IPS-NIHi11 (cell line): ENCODE data around the gene TPD52L1.

ENCODE experiments used
- DNase-seq: peaks from one replicate; pipeline ENCODE4 v3.0.0; 2012; ENCODE audit warnings: mixed read lengths, low spot score

The TPD52L1 gene

DNA sequence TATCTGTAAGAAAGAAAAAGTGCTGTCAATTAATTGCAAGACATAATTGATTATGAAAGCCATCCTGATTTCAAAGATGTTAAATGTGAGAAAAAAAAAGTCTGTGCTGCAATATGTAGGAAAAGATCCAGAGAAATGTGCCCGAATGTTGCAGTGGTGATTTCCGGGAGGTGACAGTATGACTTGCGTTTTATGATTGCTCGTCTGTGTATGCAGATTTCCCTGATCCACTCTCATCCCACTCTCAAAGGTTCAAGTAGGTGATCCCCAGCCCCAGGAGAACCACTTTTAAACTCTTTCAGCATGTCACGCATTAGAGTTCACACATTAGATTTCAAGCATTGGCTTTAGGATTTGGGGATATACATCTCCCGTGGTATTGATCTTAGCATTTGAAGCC, 57.8 kb downstream of the TPD52L1 start:
- DNase-seq = no peak

DNA sequence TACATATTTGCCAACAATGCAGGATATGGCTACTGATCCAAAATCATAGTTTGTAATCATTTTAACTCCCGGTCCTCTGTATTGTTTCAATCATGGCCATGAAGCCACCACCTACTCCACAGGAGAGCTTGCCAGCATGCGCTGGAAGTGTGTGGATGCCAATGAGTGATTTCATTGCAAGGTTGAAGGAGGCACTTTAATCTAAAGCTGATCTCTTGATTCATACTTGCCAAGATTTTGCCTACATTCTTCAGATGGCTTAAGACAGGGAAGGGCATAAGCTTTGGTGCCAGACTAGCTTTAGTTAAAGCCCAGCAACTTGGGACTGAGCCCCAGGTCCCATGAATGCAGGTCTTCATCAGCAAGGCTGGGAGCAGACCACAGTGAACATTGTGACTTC, 58.8 kb downstream of the TPD52L1 start:
- peak; percentile 18 for DNase-seq

DNA sequence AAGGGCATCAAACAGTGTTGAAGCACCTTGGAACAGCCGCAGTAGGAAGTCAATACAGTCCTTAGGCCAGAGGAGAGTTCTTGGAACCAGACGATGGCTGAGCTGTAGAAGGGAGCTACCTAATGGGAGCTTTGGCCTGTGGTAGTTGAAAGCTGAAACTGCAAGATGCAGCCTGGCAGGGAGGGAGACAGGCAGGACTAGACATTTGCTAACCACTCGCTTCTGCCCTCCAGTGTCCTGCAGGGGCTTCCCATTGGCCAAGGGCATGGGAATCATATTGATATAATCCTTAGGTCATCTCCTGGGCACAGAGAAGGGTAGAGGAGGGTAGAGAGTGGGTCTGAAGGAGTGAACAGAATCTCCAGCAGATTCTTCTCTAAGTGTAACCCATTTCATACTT, 60.4 kb downstream of the TPD52L1 start:
- no peak for DNase-seq

DNA sequence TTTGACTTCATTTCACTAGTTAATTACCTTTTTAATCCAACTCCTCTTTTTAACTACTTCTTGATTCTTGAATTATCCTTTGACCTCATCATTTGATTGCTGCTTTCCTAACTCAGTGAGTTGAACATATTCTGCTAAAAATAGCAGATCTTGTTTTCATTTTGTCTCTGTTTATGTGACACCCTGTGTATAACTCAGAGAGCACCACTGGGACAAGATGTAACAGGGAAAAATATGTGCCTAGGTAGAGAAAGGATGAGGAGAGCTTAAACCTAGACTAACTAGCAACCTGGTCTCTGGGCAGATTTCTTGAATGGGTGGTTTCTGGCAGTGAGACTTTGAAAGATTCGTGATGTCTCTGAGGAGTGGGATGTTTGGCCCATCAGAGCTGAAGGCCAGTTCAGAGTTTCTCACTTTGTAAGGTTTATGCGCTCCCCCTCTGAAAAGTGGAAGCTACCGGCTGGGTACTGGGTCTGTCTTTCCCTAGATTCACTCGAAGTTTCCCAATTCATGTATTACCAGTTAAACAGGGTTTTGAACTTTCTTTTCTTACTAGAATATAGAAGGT, 61.8 kb downstream of the TPD52L1 start:
- DNase-seq = no peak

DNA sequence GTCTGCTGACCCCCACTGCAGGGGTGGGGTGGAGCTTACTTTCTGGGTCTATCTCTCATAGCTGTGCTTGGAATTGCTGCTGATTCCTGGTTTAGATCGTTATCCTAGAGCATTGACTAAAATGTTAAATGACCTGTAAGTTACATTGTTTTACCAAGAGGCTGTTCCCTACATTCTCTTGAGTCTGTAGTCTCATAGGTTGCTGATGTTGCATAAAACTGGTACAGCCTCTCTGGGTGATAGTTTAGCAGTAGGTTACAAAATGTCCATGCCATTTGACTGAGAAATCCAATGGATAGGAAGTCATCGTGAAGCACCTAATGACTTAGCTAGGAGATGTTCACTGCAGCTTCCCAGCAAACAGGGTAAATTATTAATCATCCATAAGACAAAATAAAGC, 62.4 kb downstream of the TPD52L1 start:
- DNase-seq = no peak

DNA sequence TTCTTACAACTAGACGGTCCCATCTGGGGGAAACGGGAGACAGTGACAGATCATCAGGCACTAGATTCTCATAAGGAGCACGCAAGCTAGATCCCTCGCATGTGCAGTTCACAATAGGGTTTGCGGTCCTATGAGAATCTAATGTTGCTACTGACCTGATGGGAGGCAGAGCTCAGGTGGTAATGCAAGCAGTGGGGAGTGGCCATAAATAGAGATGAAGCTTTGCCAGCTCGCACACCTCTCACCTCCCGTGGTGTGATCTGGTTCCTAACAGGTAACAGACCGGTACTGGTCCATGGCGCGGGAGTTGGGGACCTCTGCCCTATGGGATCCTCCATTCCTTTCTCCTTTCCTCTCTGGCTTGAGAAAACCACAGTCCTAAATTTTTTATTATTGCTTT, 63.8 kb downstream of the TPD52L1 start:
- DNase-seq = no peak

DNA sequence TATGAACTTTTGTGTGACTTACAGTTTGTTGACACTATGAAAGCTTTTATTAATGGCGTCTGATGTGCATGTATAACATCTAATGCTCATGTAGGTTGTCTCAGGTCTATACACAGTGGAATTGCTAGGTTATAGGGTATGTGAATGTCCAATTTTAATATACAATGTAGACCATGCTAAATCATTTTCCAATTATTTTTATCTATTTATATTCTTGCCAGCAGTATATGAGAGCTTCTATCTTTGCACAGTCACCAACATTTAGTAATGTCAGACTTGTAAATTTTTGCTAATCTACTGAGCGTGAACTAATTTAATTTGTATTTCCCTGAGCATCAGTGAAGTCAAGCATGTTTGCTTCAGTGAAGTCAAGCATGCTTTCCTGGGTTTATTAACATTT, 64.4 kb downstream of the TPD52L1 start:
- DNase-seq = no peak

DNA sequence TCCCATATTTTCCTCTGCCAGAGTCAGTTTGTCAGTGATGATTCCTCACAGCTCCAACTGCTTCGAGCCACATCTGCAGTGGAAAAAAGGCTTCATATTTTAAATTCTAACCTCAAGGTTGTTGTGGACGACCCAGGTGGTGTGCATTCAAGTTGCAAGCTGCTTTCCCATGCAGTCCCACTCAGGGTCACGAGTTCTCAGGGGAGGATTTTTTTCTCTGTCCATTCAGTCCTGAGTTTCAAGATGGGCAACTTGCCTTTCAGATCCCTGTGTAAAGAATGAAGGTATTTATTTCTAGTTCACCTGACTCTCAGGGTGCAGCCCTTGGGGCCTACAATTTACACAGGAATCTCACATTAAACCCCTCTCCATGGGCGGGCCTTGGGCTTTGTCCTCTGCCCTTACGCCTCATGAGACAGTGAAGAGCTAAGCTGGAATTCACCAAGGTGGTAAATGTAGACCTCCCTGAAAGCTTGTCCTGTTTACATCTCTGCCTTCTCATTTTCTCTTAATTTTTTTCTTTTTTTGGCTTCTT, 65.9 kb downstream of the TPD52L1 start:
- no peak for DNase-seq

DNA sequence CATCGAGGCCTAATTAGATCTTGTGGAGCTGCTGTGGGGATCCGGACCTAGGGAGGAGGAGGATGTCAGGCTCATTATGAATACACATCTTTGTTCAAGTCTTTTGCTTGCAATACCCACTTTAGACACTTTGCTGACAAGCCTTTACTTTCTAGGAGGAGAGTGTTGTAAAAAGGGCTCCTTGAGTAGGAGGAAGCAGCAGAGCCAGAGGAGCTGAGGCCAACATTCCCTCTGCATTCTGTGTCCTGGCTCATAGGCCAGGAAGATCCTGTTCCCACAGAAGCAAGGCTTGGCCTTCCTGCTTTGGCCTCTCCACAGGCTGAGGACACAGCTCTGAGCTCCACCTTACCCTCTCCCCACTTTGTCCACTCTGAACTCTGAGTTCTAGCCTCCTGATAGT, 67.1 kb downstream of the TPD52L1 start:
- DNase-seq = no peak

DNA sequence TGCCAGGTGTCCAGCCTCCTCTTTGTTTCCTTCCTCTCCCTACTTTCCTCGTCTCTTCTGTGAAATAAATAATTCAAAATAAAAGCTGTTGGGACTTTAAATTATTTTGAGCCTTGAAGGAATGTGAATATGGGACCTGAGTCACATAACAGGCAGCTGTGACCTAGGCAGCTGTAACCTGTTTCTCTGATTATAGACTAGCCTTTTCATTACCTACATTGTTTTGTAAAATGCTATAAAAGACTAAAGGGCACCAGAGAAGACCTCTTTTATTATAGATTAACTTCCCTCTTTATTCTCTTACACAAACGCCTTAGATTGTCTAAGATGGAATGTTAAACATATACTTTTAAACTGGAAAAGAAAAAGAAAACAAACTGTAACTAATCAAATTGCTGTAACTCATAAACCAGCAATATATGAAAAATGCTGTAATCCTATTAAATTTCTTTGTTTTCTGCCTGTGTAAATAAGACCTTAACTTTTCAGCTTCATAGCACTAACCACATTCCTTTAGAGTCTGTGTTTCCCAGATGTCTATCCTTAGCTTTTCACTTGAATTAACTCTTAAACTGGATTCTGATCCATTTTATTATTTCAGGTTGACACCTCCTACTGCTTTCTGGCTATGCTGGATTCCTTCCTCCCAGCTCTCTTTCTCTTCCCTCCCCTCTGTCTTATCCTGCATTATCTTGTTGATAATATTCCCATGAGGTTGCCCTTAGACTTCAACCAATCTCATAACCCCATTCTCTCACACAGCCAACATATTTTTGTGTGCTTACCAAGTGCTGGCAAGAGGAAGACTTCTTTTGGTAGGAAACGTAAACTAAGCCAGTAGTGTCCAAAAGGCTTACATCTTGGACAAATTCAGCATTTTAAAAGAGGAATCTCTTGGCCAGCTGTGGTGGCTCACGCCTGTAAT, 69.2 kb downstream of the TPD52L1 start:
- DNase-seq = no peak

DNA sequence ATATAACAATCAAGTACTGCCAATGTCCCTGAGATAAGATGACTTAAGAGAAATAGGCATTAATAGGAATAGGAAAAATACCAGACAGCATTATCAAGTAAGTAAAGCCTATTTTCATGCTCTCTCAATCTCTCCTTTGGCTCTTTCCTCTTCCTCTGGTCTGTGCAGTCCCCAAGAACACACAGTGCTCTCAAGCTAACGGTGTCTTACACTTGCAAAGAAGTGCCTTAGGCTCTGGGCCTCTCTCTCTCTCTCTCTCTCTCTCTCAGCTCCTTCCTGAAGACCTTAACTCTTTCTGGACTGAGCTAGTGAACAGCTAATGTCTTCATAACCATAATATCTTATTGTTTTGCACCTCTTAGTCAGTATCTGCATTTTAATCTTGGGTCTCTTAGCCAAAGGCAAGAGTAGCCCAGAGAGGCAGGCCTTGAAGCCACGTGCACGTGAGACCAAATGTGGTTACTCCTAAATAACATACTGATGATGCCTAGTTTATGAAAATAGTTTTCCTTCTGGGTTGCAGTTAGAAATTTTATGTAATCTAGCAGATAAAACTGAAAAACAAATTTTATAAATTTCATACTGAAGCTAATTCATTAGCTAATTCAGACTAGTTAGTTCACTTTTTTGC, 70.8 kb downstream of the TPD52L1 start:
- no peak for DNase-seq

DNA sequence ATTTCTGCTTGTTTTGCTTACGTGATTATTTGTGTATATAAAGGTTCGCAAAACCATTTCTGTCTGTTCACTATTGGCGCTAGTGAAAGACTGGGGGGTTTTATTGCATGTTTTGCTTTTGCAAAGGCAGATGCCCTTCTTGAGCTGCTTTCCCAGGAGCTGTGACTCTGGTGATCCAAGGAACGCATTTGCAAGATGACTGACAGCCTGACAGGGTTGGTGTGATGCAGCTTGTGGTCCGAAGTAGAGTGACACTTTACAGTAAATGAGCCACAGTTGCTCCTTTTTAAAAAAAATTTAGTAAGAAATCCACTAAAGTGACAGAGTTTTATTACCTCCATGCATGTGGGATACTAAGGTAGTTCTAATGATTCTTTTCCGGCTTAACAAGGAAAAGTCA, 73.7 kb downstream of the TPD52L1 start:
- no peak for DNase-seq

DNA sequence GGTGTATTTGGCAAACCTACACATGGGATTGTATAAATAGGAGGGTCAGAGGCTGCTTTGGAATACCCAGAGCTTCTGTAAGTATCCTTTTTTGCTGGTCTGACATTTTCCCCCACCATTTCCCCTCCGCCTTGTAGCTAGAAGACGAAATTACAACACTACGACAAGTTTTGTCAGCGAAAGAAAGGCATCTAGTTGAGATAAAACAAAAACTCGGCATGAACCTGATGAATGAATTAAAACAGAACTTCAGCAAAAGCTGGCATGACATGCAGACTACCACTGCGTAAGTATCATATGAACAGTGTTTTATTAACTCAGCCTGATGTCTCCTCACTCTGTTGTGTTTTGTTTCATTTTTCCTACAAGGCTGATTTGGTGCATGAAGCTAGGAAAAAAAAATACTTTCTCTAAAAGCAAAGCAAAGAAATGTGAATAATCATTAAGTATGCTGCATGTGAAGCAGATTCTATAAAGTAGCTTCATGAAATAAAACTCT, 75.5 kb downstream of the TPD52L1 start:
- no peak for DNase-seq

DNA sequence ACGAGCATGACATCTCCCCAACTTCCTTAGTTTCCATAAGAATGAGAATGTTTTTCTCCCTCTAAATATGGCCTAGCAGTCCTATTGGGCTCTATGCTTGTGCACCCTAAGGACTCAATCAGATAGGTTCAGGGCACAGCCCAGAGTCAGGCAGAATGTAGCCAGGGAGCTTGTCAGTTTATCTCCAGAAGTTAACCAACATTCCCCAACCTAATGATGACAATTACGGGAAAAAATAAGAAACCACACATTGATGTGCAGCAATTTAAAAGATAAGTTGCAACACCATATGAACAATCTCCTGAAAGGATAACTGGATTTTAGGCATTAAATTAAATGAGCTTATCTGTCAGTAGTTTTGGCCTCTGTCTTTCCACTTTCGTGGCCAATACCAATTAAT, 77.1 kb downstream of the TPD52L1 start:
- DNase-seq = no peak

DNA sequence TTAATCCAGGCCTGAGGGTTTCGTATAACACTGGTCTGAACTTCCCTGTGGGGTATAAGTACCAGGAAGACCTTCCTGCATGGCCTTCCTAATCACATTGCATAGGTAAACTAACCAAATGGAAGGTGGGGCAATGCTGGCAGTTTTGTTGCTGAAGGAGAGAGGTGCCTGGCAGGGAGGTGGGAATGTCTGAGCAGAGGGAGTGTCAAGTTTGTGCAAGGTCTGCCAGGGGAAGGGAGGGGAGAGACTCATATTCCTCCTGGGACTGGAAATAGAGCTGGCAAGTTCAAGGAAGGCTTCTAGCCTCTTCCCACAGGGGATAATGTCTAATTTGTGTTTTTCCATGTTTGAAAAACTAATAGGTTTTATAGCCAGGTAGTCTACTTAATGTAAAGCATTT, 77.6 kb downstream of the TPD52L1 start:
- DNase-seq = no peak

DNA sequence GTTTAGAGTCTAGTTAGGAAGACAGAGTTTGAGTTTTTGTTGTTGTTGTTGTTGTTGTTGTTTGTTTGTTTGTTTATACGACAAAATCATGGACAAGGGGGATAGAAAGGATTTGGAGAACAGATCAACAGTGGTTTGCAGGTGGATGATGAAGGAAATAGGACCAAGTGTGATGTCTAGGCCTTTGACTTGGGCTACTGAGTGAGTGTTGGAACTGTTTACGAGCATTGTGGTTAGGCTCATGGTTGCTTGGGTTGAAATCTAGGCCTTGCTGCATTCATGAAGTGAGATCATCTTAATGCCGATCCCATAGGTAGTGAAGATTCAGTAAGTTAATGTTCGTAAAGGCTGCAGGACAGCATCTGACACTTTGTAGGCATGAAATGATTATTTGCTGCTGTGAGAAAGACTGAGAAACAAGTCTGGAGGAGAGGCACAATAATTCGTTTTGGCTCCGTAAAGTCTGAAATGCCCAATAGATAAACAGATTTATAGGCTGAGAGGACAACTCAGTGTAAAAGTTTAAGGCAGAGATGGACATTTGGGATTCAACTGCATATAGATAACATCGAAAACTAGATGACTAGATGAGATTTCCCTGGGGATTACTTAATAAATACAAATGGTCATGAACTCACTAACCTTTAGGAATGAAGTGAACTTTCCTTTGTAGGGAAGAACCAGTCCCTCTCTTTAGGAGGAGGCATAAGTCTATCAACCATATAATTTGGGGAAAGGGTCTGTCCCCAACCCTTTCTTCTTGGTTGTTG, 78.2 kb downstream of the TPD52L1 start:
- DNase-seq = no peak

DNA sequence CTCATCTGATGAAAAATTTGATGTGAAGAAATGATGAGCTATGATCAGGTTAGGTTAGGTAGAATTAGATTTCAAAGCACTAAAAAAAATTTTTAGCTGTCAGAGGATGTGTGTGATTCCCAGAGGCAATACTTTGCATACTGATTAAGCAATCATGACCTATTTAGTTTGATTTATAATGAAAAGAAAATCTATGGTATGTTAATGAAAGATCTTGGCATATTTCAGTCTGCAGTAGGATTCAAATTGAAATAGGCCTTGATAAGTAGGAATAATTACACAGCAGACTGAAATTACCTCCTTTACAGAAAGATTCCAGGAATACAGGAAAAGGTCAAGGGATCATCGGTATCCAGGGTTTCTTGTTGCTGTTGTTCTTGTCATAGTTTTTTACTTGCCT, 78.9 kb downstream of the TPD52L1 start:
- DNase-seq = no peak

DNA sequence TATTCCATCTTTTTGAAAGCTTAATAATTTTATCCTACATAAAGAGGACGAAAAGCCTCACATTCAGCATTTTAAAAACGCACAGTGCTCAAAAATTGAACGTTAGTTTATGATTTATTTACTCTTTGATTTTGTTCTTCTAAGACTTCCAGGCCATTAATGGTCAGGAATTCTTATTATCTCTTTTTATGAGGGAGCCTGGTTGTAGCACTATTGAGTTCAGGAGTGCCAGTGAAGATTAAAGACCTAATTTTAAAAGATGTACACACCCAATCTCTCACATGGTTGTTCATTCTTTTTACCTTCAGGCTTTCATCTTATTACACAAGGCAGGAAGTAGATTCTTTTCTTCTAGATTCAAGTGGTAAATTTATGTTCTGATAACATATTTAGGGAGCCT, 79.6 kb downstream of the TPD52L1 start:
- DNase-seq = no peak

DNA sequence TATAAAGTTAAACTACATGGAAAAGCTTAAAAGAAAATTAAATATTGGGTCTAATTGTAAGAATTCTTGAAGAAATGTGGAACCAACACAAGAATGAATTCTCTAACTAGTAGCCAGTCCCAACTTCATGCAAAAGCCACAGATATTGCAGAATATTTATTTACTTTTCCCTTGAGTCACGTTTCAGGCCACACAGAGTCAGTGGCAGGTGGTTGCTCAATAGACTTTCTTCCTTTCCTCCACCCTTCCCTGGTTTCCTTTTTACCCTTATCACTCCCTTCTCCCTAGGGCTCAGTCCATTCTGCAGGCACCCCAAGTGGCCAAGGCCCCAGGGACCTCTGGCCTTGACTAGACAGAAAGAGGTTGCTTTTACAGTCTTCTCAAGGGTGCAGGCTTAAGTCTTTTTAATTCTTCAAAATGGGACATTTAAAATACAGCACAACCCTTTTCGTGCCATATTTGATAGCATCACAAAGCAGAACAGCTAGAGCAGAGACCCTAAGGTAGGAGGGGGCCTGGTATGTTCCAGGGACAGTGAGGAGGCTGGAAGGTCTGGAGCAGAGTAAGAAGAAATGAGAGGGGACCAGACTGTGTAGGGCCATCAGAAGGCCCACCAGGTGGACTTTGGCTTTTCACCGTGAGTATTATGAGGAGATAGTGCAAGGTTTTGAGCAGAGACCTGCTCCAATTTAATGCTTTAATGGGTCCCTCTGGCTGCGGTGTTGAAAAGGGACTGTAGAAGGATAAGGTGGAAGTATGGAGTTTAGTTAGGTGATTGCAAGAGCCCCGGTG, 83.2 kb downstream of the TPD52L1 start:
- DNase-seq = no peak

DNA sequence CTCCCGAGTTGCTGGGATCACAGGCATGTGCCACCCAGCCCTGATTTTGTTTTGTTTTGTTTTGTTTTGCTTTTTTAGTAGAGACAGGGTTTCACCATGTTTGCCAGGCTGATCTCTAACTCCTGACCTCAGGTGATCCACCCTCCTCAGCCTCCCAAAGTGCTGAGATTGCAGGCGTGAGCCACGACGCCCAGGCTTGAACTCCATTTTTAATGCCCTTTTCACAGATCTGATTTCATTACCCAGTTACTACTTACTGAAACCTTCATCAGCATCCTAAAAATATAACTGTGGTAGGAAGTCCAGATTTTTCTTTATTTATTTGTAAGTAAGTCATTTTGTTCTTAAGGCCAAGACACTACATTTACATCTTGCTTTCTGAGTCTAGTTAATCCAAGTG, 84.2 kb downstream of the TPD52L1 start:
- no peak for DNase-seq

DNA sequence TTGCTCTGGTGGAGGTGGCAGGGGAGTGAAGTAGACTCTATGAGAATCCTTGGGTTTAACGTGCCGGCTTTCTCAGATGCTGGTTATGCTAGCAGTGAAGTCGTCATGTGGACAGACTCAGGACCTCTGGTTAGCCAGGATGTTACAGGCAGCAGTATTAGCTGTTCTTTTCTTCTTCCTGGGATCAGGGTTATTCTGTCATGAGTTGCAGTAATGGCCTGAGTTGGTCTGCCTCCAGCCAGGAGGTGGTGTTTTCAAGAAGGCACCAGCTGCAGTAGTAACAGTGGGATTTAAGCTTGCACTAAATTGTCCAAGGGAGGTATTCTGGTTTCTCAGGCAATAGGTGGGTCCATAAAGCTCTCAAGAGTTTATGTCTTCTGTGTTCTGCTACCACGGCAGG, 91.5 kb downstream of the TPD52L1 start:
- no peak for DNase-seq
